Progenitor cell of endocrine pancreas (in vitro differentiated cells): ENCODE measurements around the gene INSYN1. TPM values are rescaled to one million over a fixed set of nuclear protein-coding genes. Genes with fewer than 3 reads are reported as not detected.
"Not testable (repeated sequence)": the region's sequence is repeated elsewhere in the genome, so short reads cannot be mapped to it uniquely, and the experiment has no call there.

Experiments
- DNase-seq: peaks from one replicate; pipeline ENCODE4 v3.0.0; 2021; ENCODE audit warnings: low spot score; ENCODE audit not compliant: unreplicated experiment
- H3K27ac Mint-ChIP-seq: 2 replicates; pipeline ENCODE4 v1.8.0; 2021; ENCODE audit warnings: mild to moderate bottlenecking, moderate library complexity, mixed read lengths
- H3K27me3 Mint-ChIP-seq: 2 replicates; pipeline ENCODE4 v1.8.0; 2021; ENCODE audit warnings: mixed read lengths
- H3K36me3 Mint-ChIP-seq: 2 replicates; pipeline ENCODE4 v1.8.0; 2022; ENCODE audit warnings: mixed read lengths; ENCODE audit not compliant: insufficient read depth
- H3K4me1 Mint-ChIP-seq: 2 replicates; pipeline ENCODE4 v1.8.0; 2021; ENCODE audit warnings: low read depth, mixed read lengths
- H3K4me3 Mint-ChIP-seq: 2 replicates; pipeline ENCODE4 v1.8.0; 2021; ENCODE audit warnings: low read depth, mild to moderate bottlenecking, moderate library complexity, mixed read lengths
- H3K9me3 Mint-ChIP-seq: 2 replicates; pipeline ENCODE4 v1.8.0; 2021; ENCODE audit warnings: low read depth, mixed read lengths
- total RNA-seq: library from RNA; stranded (reverse); gene quantifications from 2 replicates; pipeline ENCODE4 v1.2.1, GENCODE V29; 2021
- TF ChIP-seq, protein P1 (sequence below): fragments of 200-600 bp; sonication (generic); IDR thresholded peaks from one replicate; pipeline ENCODE4 v1.5.0; 2021; ENCODE audit warnings: antibody characterized with exemption, mild to moderate bottlenecking; ENCODE audit not compliant: unreplicated experiment

The INSYN1 gene
- total RNA-seq, 1 donor from 2014 or later, result 3.7 TPM

DNA sequence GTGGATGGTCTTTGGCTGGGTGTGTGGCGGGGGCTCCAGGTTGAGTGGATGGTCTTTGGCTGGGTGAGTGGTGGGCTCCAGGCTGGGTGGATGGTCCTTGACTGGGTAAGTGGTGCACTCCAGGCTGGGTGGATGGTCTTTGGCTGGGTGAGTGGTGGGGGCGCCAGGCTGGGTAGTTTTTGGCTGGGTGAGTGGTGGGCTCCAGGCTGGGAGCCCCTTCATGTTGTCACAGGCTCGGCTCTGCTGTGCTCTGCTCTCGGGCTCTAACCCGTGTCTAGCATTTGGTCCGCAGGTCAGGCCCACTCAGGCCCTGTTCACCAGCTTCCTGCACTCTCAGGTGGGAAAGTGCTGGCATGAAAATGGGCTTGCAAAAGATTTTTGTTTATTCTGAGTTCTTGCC lies 43.9 kb downstream of the INSYN1 start:
- peaks cover 25% of the 10 kb centered on the region for H3K36me3 Mint-ChIP-seq
- H3K4me3 Mint-ChIP-seq, result no peak overlapping the region
- no peak overlapping the region for H3K27ac Mint-ChIP-seq
- H3K4me1 Mint-ChIP-seq, result no peaks in the 10 kb centered on the region
- DNase-seq, result no peak
- TF ChIP-seq, protein P1, sequence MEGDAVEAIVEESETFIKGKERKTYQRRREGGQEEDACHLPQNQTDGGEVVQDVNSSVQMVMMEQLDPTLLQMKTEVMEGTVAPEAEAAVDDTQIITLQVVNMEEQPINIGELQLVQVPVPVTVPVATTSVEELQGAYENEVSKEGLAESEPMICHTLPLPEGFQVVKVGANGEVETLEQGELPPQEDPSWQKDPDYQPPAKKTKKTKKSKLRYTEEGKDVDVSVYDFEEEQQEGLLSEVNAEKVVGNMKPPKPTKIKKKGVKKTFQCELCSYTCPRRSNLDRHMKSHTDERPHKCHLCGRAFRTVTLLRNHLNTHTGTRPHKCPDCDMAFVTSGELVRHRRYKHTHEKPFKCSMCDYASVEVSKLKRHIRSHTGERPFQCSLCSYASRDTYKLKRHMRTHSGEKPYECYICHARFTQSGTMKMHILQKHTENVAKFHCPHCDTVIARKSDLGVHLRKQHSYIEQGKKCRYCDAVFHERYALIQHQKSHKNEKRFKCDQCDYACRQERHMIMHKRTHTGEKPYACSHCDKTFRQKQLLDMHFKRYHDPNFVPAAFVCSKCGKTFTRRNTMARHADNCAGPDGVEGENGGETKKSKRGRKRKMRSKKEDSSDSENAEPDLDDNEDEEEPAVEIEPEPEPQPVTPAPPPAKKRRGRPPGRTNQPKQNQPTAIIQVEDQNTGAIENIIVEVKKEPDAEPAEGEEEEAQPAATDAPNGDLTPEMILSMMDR, result no peak
- no peaks in the 10 kb centered on the region for H3K27me3 Mint-ChIP-seq
- H3K9me3 Mint-ChIP-seq, result no peaks in the 10 kb centered on the region

DNA sequence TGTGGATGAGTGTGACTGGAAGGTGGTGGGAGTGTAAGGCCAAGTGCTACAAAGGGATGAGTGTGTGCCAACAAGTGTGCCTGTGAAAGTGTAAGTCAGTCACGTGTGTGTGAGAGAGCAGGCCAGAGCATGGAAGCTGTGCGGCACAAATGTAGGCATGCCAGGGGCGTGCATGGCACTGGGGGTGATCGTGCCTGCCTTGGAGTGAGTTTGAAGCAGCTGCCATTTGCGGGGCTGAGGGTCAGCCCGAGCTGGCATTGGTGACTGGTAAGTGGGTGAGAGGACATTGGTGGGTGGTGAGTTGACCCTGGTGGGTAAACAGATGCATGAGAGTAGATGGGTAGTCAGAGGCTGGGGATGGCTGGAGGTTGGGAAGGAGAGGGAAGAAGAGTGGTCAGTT lies 44.5 kb downstream of the INSYN1 start:
- DNase-seq, result no peak
- TF ChIP-seq, protein P1, result no peak
- Mint-ChIP-seq H3K27ac (peak overlapping the region; percentile 42), H3K9me3 (no peaks in the 10 kb centered on the region), H3K4me1 (no peaks in the 10 kb centered on the region), H3K27me3 (no peaks in the 10 kb centered on the region), H3K36me3 (peaks cover 25% of the 10 kb centered on the region), H3K4me3 (no peak overlapping the region)

DNA sequence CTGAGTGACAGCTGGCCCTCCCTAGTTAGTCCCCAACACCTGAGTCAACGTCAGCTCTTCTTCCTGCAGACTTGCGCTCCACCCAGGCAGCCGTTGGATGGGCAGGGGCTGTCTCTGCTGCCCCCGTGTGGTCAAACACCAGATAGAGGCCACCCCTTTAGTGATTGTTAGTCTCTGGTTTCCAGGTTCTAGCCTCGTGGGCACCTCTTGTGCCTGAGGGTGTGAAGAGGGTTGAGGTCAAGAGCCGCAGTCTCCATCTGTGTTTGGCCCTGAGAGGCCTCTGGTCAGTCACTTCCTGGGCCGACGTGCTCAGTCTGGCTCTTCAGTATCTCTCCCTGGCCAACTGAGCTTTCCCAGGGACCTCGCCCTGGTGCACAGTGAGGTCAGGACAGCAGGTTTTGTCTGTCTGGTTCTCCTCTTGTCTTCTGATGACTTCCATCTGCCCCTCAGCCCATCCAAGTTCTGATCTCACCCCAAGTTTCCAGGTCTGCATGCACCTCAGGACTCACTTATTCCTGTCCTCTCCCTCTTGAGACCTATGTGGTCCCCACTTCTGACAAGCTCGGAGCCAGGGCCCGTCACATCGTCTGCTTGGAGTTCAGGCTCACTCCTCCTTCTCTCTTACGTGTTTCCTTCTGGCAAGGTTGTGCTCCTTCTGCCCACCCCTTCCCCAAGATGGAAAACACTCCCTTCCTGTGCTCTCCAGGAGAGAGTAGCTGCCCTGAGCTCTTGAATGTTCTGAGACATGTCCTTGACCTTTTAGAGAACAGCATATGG lies 48.1 kb downstream of the INSYN1 start:
- no peak overlapping the region for H3K27ac Mint-ChIP-seq
- DNase-seq, result peak; percentile 51
- no peaks in the 10 kb centered on the region for H3K4me1 Mint-ChIP-seq
- H3K4me3 Mint-ChIP-seq, result no peak overlapping the region
- TF ChIP-seq, protein P1, result peak; percentile 82
- H3K27me3 Mint-ChIP-seq, result no peaks in the 10 kb centered on the region
- peaks cover 22% of the 10 kb centered on the region for H3K36me3 Mint-ChIP-seq
- no peaks in the 10 kb centered on the region for H3K9me3 Mint-ChIP-seq

DNA sequence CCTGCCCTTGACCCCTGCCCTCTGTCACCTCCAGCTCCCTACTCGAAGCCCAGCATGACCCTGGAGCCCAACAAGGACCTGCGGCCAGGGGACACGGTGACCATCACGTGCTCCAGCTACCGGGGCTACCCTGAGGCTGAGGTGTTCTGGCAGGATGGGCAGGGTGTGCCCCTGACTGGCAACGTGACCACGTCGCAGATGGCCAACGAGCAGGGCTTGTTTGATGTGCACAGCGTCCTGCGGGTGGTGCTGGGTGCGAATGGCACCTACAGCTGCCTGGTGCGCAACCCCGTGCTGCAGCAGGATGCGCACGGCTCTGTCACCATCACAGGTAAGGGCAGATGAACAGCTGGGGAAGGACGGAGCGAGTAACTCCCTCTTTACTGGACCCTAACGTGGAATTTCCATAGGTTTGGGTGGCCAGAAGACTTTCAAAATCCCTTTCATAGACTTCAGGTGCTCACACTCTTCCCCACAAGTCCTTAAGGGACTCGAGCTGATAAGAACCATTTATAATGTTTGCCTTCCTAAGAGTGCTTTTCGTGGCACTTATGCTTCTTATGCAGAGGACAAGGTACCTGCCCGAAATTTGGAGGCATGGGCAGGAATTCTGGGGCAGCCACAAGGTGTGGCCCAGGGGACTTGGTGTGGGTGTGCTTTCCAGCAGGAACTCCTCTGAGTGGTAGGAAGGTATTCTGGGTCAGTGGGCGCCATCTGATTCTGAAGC lies 48.8 kb downstream of the INSYN1 start:
- not testable (repeated sequence) for H3K27ac Mint-ChIP-seq, H3K9me3 Mint-ChIP-seq, H3K4me1 Mint-ChIP-seq, DNase-seq, H3K4me3 Mint-ChIP-seq, H3K27me3 Mint-ChIP-seq
- peaks cover 26% of the 10 kb centered on the region for H3K36me3 Mint-ChIP-seq

DNA sequence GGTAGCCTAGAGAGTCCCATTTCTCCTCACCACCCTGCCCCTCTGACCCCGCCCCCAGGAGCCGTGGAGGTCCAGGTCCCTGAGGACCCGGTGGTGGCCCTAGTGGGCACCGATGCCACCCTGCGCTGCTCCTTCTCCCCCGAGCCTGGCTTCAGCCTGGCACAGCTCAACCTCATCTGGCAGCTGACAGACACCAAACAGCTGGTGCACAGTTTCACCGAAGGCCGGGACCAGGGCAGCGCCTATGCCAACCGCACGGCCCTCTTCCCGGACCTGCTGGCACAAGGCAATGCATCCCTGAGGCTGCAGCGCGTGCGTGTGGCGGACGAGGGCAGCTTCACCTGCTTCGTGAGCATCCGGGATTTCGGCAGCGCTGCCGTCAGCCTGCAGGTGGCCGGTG lies 49.5 kb downstream of the INSYN1 start:
- H3K9me3 Mint-ChIP-seq, H3K27me3 Mint-ChIP-seq, H3K4me3 Mint-ChIP-seq, H3K4me1 Mint-ChIP-seq, H3K27ac Mint-ChIP-seq, DNase-seq: not testable (repeated sequence)
- H3K36me3 Mint-ChIP-seq, result peaks cover 22% of the 10 kb centered on the region

DNA sequence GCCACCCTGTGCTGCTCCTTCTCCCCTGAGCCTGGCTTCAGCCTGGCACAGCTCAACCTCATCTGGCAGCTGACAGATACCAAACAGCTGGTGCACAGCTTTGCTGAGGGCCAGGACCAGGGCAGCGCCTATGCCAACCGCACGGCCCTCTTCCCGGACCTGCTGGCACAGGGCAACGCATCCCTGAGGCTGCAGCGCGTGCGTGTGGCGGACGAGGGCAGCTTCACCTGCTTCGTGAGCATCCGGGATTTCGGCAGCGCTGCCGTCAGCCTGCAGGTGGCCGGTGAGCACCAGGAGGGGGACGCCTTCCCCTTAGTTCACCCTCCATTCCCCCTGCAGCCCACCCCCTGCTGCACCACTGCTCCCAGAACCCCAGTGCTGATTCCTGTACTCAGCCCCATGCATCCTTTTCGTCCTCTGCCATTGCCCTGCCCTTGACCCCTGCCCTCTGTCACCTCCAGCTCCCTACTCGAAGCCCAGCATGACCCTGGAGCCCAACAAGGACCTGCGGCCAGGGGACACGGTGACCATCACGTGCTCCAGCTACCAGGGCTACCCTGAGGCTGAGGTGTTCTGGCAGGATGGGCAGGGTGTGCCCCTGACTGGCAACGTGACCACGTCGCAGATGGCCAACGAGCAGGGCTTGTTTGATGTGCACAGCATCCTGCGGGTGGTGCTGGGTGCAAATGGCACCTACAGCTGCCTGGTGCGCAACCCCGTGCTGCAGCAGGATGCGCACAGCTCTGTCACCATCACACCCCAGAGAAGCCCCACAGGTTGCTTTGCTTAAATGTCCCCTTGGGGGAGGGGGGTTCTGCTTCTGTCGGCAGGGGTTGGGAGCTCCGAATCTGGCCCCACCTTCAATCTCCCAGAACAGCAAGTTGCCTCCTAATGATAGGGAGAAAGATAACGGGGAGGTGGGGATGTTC lies 50.6 kb downstream of the INSYN1 start:
- H3K9me3 Mint-ChIP-seq, DNase-seq, H3K27ac Mint-ChIP-seq, H3K27me3 Mint-ChIP-seq, H3K4me1 Mint-ChIP-seq, H3K4me3 Mint-ChIP-seq: not testable (repeated sequence)
- peaks cover 18% of the 10 kb centered on the region for H3K36me3 Mint-ChIP-seq
